GOT3 (cell line): ENCODE data around the gene VTA1.

Experiments used
- DNase-seq: peaks from one replicate; lab custom pipeline; 2025; ENCODE audit warnings: mixed read lengths; lab: John Stamatoyannopoulos, UW

The VTA1 gene

DNA sequence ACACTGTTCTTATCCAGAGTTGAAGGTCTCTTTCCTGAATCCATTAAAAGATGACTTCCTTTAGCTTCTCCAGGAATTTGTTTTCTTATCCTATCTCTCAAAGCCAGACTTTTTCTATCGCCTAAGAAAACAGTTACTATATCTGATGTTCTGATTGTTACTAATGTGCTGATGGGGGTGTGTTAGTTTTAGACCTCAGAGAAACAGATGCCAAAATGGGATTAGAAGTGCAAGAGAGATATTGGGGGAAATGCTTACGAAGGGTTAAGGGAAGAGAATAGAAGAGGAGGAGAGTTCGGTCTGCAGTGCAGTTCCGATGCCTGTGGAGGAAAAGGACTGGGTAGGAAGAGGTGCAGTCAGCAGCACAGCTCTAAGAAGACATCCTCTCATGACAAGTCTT, 119.0 kb downstream of the VTA1 start:
- no peak for DNase-seq

DNA sequence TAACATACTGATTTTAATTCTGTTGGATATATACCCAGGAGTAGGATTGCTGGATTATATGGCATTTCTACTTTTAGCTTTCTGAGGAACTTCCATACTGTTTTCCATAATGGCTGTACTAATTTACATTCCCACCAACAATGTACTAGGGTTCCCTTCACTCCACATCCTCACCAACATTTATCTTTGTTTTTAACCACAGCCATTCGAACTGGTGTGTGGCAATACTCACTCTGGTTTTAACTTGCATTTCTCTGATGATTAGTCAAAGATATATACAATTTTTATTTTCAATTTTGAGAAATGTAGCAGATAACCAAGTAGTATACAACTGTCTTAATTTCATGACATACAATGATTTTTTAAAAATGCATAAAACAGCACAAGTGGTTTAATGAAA, 124.4 kb downstream of the VTA1 start:
- no peak for DNase-seq
